Measurements from ENCODE around the gene ARMC9. TPM values are rescaled to one million over a fixed set of nuclear protein-coding genes. Genes with fewer than 3 reads are reported as not detected.
"Not testable (repeated sequence)": the region's sequence is repeated elsewhere in the genome, so short reads cannot be mapped to it uniquely, and the experiment has no call there.

Gene ARMC9
- total RNA-seq, 1 donor from 2014 or later = 67.8 TPM

- peak; percentile 73 for DNase-seq (ENCODE audit: low read depth)
Observed at GRCh38 chr2:231181860-231182512, 16.4 kb upstream of the ARMC9 start.

GRCh38 chr2:231182513-231182899 lies 15.9 kb upstream of the ARMC9 start:
- no peak for DNase-seq (ENCODE audit: low read depth)

- no peak for DNase-seq (ENCODE audit: low read depth)
Observed at GRCh38 chr2:231183851-231184250, 14.6 kb upstream of the ARMC9 start.

GRCh38 chr2:231184319-231184718 lies 14.1 kb upstream of the ARMC9 start:
- DNase-seq (ENCODE audit: low read depth) = no peak

GRCh38 chr2:231185050-231185725 lies 13.2 kb upstream of the ARMC9 start:
- DNase-seq (ENCODE audit: low read depth) = no peak

- no peak for DNase-seq (ENCODE audit: low read depth)
Observed at GRCh38 chr2:231185886-231186285, 12.5 kb upstream of the ARMC9 start.

- DNase-seq (ENCODE audit: low read depth) = no peak
Observed at GRCh38 chr2:231186325-231186724, 12.1 kb upstream of the ARMC9 start.

GRCh38 chr2:231187736-231188505 lies 10.5 kb upstream of the ARMC9 start:
- DNase-seq (ENCODE audit: low read depth) = no peak

GRCh38 chr2:231188506-231189170 lies 9.8 kb upstream of the ARMC9 start:
- DNase-seq (ENCODE audit: low read depth) = no peak

GRCh38 chr2:231189171-231189530 lies 9.3 kb upstream of the ARMC9 start:
- DNase-seq (ENCODE audit: low read depth) = no peak

- DNase-seq (ENCODE audit: low read depth) = no peak
Observed at GRCh38 chr2:231189571-231190495, 8.6 kb upstream of the ARMC9 start.

- no peak for DNase-seq (ENCODE audit: low read depth)
Observed at GRCh38 chr2:231190531-231191197, 7.8 kb upstream of the ARMC9 start.

GRCh38 chr2:231191896-231192872 lies 6.2 kb upstream of the ARMC9 start:
- peak; percentile 35 for DNase-seq (ENCODE audit: low read depth)

GRCh38 chr2:231193216-231193615 lies 5.2 kb upstream of the ARMC9 start:
- DNase-seq (ENCODE audit: low read depth) = no peak

GRCh38 chr2:231196592-231196991 lies 1.8 kb upstream of the ARMC9 start:
- no peak for DNase-seq (ENCODE audit: low read depth)

- DNase-seq (ENCODE audit: low read depth) = not testable (repeated sequence)
Observed at GRCh38 chr2:231197196-231197595, 1.2 kb upstream of the ARMC9 start.

GRCh38 chr2:231197706-231198290 lies 633 bp upstream of the ARMC9 start:
- no peak for DNase-seq (ENCODE audit: low read depth)

- DNase-seq (ENCODE audit: low read depth) = peak; percentile 47
Observed at GRCh38 chr2:231199219-231199618, 788 bp downstream of the ARMC9 start.

Measured in renal cortical epithelial cell (primary cell).